Lower lobe of right lung (tissue), 2 donors: ENCODE results near the gene ITGB6. TPM values are rescaled to one million over a fixed set of nuclear protein-coding genes. Genes with fewer than 3 reads are reported as not detected.
A peak's percentile ranks its signal among the peaks of the same experiment; 100 is the strongest.

Experiments used
- ATAC-seq, 2 donors: fragments of 200-7000 bp; cut with Tn5 transposase; one replicate each; pipeline ENCODE4 v1.9.1; 2020 to 2022; ENCODE audit warnings: mild to moderate bottlenecking in 2 of 2, moderate library complexity in 2 of 2
- DNase-seq: peaks from one replicate; pipeline ENCODE4 v3.0.0-alpha.2; 2020
- H3K27ac ChIP-seq: fragments of 200-600 bp; one replicate; pipeline ENCODE4 v1.8.0; 2022
- H3K27me3 ChIP-seq: fragments of 200-600 bp; one replicate; pipeline ENCODE4 v1.8.0; 2022; ENCODE audit warnings: low read depth
- H3K36me3 ChIP-seq: fragments of 200-600 bp; one replicate; pipeline ENCODE4 v1.8.0; 2022; ENCODE audit warnings: mild to moderate bottlenecking
- H3K4me1 ChIP-seq: fragments of 200-600 bp; one replicate; pipeline ENCODE4 v1.8.0; 2022
- H3K4me3 ChIP-seq: fragments of 200-600 bp; one replicate; pipeline ENCODE4 v1.8.0; 2022; ENCODE audit warnings: mild to moderate bottlenecking
- H3K9me3 ChIP-seq: fragments of 200-600 bp; one replicate; pipeline ENCODE4 v1.8.0; 2022
- CTCF ChIP-seq: fragments of 200-600 bp; IDR thresholded peaks from one replicate; pipeline ENCODE4 v1.8.0; 2022; ENCODE audit warnings: antibody characterized with exemption, mild to moderate bottlenecking
- intact Hi-C: fragments of 100-400 bp; cut with DNase I; formaldehyde crosslinking; loops from one replicate; pipeline ENCODE4 v1.11.0; 2022
- total RNA-seq: library from RNA; stranded (reverse); fragmentation: NEBNext Ultra II Directional; extraction: Animal tissue kit (Norgen Biotek cat#: 25700); gene quantifications from one replicate; pipeline ENCODE4 v1.2.1, GENCODE V29; 2021
- donor health status: DM: no; HTN: yes; CAD: no; lungs with severe emphysema.

ITGB6 gene
- total RNA-seq, 1 donor from 2014 or later, result 65.2 TPM

GRCh38 chr2:160224060-160224459 lies 24.0 kb upstream of the ITGB6 start:
- Histone ChIP-seq H3K27me3 (no peaks in the 10 kb centered on the region), H3K4me3 (no peak overlapping the region), H3K27ac (peak overlapping the region; percentile 82), H3K36me3 (no peaks in the 10 kb centered on the region), H3K9me3 (no peaks in the 10 kb centered on the region), H3K4me1 (peaks cover 31% of the 10 kb centered on the region)
- intact Hi-C loops, result no loop called here
- no peak for TF ChIP-seq CTCF
- peak in 1 of 2 donors; percentile 35 for ATAC-seq
- DNase-seq, result no peak

GRCh38 chr2:160223560-160223959 lies 23.5 kb upstream of the ITGB6 start:
- Histone ChIP-seq H3K9me3 (no peaks in the 10 kb centered on the region), H3K27me3 (no peaks in the 10 kb centered on the region), H3K4me3 (no peak overlapping the region), H3K27ac (peak overlapping the region; percentile 82), H3K36me3 (no peaks in the 10 kb centered on the region), H3K4me1 (peaks cover 31% of the 10 kb centered on the region)
- intact Hi-C loops, result no loop called here
- TF ChIP-seq CTCF, result no peak
- DNase-seq, result no peak
- ATAC-seq, result no peak

- peak overlapping the region; percentile 82 for H3K27ac ChIP-seq
- DNase-seq, result no peak
Observed at GRCh38 chr2:160222546-160223283, 22.6 kb upstream of the ITGB6 start.

GRCh38 chr2:160221391-160222276 lies 21.6 kb upstream of the ITGB6 start:
- DNase-seq, result peak; percentile 86
- H3K27ac ChIP-seq, result peak overlapping the region; percentile 82
- TF ChIP-seq CTCF, result no peak
- H3K36me3 ChIP-seq, result no peaks in the 10 kb centered on the region
- H3K9me3 ChIP-seq, result no peaks in the 10 kb centered on the region
- H3K4me3 ChIP-seq, result no peak overlapping the region
- H3K4me1 ChIP-seq, result peaks cover 23% of the 10 kb centered on the region
- no peaks in the 10 kb centered on the region for H3K27me3 ChIP-seq
- ATAC-seq, result peak; percentile 97
- intact Hi-C loops, result no loop called here

More at GRCh38 chr2:160222546-160223283, 22.6 kb upstream of the ITGB6 start:
- ATAC-seq, result no peak
- Histone ChIP-seq H3K27me3 (no peaks in the 10 kb centered on the region), H3K9me3 (no peaks in the 10 kb centered on the region), H3K4me1 (peaks cover 24% of the 10 kb centered on the region), H3K4me3 (no peak overlapping the region), H3K36me3 (no peaks in the 10 kb centered on the region)
- intact Hi-C loops, result no loop called here
- TF ChIP-seq CTCF, result no peak

GRCh38 chr2:160220545-160221009 lies 20.5 kb upstream of the ITGB6 start:
- DNase-seq, result no peak
- H3K4me1 ChIP-seq, result peaks cover 23% of the 10 kb centered on the region
- H3K27ac ChIP-seq, result peak overlapping the region; percentile 82
- no peak overlapping the region for H3K4me3 ChIP-seq
- intact Hi-C loops, result no loop called here
- no peaks in the 10 kb centered on the region for H3K36me3 ChIP-seq
- ATAC-seq, result no peak
- no peak for TF ChIP-seq CTCF
- no peaks in the 10 kb centered on the region for H3K9me3 ChIP-seq
- no peaks in the 10 kb centered on the region for H3K27me3 ChIP-seq
